GM18505 (cell line): ENCODE data around the gene NADSYN1.

ENCODE experiments used
- ATAC-seq: cut with Tn5 transposase; IDR thresholded peaks from one replicate; pipeline ENCODE4 v1.9.1; 2021; ENCODE audit not compliant: unreplicated experiment
- POLR2A ChIP-seq: IDR thresholded peaks from 4 replicates; pipeline ENCODE4 v1.6.1; 2011; ENCODE audit warnings: borderline replicate concordance; ENCODE audit not compliant: insufficient read depth, insufficient read length; ENCODE audit errors: extremely low read depth

Gene NADSYN1

DNA sequence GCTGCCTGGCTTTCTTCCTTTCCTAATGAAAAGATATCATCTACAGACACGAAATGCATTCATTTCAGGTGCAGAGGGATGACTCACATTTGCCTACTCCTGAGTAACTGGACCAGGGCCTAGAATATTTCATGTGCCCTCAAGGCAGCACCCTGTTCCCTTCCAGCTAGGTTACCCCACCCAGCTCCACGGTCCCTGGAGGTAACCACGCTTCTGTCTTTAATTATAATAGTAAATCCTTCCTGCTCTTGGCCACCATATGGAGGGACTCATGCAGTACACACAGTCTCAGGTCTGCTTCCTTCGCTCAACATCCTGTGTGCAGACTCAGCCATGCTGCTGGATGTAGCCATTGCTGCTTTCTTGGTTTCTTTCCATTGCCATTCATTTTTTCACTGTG is 27.1 kb upstream of the NADSYN1 start:
- TF ChIP-seq POLR2A: no peak
- no peak for ATAC-seq

DNA sequence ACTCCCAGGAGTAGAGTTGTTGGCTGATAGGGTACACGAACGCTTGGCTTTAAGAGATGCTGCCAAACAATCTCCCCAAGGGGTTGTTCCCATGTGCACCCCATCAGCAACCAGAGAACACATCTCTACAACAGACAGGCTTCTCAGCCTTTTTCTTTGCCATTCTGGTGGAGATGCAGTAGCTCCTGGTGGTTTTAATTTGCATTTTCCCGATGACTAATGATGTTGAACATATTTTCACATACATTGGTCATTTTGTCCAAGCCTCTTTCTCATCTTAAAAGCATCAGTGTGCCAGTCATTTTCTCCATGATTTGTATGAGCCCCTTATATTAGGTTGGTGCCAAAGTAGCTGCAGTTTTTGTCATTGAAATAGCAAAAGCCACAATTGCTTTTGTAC is 26.6 kb upstream of the NADSYN1 start:
- ATAC-seq: no peak
- no peak for TF ChIP-seq POLR2A

- ATAC-seq: no peak
- no peak for TF ChIP-seq POLR2A
Observed at GRCh38 chr11:71428861-71429435, 24.1 kb upstream of the NADSYN1 start.

DNA sequence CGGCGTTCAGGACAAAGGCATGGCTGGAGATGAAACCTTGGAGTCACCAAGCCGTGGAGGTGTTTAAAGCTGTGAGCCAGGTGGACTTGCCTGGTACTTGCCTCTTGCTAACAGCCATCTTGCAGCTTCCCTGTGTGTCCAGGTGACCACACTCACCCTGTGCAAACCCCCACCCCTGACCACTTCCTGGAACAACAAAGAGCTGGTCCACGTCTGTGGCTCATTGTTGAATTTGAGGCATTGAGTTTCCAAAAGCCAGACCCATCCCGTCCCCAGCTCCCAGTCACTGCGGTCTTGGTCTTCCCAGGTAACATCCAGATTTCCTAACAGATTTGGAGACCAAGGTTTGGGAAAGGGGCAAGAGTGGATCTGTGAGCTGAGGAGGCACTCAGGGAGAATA is 23.3 kb upstream of the NADSYN1 start:
- no peak for ATAC-seq
- no peak for TF ChIP-seq POLR2A

GRCh38 chr11:71430166-71430565 is 22.8 kb upstream of the NADSYN1 start:
- no peak for ATAC-seq
- no peak for TF ChIP-seq POLR2A

- no peak for ATAC-seq
- no peak for TF ChIP-seq POLR2A
Observed at GRCh38 chr11:71431271-71431670, 21.7 kb upstream of the NADSYN1 start.

DNA sequence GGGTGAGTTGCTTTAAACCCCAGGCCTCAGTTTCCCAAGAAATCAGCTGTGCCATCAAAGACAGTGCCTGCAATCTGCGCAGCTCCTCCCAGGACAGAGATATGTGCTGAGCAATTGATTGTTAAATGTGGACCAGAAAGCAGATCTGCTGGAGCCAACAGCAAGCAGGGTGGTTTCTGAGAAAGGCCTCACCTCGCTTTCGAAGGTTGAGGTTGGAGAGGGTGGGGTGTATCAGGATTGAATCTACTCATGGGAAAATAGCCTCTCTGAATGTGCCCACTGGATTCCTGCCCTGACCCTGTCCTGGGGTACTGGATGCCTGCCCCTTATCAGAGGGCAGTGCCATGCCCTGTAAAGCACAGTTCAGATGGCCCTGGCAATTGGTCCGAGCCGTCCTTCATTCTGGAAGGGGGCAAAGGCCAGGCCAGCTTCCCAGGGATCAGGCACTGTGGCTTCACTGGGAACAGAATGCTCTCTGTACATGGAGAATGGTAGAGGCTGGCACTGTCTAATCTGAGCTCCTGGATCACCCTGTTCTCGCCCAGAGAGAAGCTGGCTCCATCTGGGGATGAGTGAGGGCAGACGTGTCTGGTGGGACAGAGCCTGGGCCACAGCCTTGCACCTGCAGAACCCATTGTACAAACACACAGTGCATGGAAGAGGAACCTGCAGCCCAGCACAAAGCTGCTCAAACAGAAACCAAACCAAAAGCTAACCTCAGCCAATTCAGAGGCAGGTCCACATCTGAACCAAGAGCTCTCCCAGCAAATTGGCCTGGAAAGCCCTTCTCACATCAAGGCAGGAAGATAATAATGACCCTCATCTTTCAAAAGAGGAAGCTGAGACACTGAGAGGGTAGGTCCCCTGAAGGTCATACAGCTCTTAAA is 20.0 kb upstream of the NADSYN1 start:
- no peak for TF ChIP-seq POLR2A
- ATAC-seq: no peak

DNA sequence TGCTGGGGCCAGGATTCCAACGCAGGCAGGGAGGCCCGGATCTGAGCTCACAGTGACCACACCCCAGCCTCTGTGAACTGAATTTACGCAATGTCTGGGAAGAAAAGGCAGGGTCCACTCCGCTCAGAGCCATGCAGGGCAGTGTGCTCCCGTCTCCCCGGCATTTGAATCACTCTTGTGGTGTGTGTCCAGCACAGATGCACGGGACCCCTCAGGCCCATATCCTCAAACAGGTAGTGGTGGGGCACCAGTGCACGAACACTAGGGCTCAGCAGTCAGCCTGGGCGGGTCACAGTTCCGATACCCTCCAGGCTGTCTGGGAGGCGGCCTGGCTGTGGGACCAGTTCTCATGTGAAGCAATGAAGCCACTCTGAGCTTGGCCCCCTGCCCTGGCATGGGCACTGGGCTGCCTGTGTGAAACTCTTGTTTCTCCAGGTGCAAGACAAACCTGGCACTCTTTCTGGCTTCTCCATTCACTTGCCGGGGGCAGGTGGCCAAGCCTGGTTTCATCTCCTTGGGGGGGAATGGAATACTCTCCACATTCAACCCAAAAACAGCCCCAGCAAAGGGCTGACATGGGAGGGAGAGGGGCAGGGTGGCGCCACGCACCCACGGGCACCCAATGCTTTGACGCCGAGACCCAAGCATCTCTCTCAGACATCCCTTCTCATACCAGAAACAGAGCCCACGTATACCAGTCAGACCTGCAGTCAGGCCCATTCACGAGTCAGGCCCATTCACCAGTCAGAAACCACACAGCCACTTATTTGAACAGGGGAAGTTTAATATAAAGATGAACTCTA is 19.2 kb upstream of the NADSYN1 start:
- no peak for TF ChIP-seq POLR2A
- ATAC-seq: no peak

DNA sequence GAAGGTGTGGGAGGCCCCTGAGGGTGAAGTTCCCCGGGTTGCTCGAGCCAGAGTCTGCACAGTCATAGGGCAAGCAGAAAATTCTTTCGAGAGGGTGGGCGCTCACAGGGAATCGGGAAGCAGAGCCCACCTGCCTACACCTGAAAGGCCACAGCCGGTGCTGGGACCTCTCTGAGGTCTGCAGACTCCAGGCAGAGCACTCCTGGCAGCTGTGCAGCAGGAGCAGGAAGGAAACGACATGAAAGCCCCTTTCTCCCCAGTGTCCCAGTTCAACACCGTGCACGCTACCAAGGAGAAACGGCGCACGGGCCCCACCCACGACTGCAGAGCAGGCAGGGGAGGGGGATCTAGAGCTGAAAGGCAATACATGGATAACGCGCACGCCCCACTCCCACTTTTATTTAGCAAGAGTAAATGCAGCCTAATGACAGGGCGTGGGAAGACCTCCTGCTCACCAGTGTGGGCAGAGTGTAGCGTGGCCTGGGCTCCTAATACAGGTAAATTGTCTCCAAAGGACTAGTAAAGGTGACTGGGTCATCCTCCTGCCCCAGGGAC is 18.4 kb upstream of the NADSYN1 start:
- no peak for TF ChIP-seq POLR2A
- ATAC-seq: no peak

- ATAC-seq: no peak
- TF ChIP-seq POLR2A: no peak
Observed at GRCh38 chr11:71435278-71435951, 17.6 kb upstream of the NADSYN1 start.

- TF ChIP-seq POLR2A: no peak
Observed at GRCh38 chr11:71436861-71437260, 16.1 kb upstream of the NADSYN1 start.

DNA sequence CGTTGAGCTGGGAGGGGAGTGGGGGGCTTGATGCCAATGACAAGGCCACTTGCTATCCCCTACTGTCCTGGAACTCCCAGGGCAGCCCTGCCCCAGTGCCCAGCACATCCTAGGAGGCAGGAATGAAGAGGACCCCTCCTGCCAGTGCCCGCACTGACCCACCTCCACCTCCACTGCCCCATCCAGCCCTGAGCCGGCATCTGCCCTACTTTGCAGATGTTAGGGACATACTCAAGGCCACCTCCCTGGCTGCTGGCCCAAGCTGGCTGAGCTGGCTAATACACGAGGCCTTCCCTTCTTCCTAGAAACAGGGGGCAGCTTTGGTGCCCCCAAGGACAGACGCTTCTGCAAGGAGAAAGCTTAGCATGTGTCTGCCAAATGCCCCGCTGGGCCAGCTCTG is 15.6 kb upstream of the NADSYN1 start:
- no peak for ATAC-seq
- TF ChIP-seq POLR2A: no peak

More at GRCh38 chr11:71436861-71437260, 16.1 kb upstream of the NADSYN1 start:
- no peak for ATAC-seq

GRCh38 chr11:71437879-71438278 is 15.1 kb upstream of the NADSYN1 start:
- no peak for ATAC-seq
- TF ChIP-seq POLR2A: no peak
